ENCODE measurements around the gene NOL3.

DNA sequence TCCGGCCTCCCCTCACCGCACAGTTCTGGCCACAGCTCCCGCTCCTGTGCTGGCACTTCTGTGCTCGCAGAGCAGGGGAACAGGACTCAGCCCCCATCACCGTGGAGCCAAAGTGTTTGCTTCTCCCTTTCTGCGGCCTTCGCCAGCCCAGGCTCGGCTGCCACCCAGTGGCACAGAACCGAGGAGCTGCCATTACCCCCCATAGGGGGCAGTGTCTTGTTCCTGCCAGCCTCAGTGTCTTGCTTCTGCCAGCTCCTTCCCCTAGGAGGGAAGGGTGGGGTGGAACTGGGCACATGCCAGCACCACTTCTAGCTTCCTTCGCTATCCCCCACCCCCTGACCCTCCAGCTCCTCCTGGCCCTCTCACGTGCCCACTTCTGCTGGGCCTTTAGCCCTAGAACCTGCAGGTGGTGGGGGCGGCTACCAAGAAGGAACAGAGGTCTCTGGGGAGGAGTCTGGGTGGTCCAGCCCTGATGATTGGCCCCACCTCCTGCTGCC, 27.9 kb downstream of the NOL3 start:
- TF ChIP-seq, protein P1, sequence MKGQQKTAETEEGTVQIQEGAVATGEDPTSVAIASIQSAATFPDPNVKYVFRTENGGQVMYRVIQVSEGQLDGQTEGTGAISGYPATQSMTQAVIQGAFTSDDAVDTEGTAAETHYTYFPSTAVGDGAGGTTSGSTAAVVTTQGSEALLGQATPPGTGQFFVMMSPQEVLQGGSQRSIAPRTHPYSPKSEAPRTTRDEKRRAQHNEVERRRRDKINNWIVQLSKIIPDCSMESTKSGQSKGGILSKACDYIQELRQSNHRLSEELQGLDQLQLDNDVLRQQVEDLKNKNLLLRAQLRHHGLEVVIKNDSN (IDR thresholded peaks at IDR 0.05; ENCODE audit: borderline replicate concordance, low read depth), result no peak
- TF ChIP-seq GATA2 (CRISPR knock-in tag; IDR thresholded peaks at IDR 0.05) (no peak), POLR2AphosphoS5 (IDR thresholded peaks at IDR 0.05; ENCODE audit: low read depth, low read length) (0 out of 2 replicates have a peak, but pooled peaks have one; percentile 16), NFIC (IDR thresholded peaks at IDR 0.05; ENCODE audit: borderline replicate concordance) (no peak), GABPA (IDR thresholded peaks at IDR 0.05; ENCODE audit: low read depth) (no peak)
- TF ChIP-seq, protein P2, sequence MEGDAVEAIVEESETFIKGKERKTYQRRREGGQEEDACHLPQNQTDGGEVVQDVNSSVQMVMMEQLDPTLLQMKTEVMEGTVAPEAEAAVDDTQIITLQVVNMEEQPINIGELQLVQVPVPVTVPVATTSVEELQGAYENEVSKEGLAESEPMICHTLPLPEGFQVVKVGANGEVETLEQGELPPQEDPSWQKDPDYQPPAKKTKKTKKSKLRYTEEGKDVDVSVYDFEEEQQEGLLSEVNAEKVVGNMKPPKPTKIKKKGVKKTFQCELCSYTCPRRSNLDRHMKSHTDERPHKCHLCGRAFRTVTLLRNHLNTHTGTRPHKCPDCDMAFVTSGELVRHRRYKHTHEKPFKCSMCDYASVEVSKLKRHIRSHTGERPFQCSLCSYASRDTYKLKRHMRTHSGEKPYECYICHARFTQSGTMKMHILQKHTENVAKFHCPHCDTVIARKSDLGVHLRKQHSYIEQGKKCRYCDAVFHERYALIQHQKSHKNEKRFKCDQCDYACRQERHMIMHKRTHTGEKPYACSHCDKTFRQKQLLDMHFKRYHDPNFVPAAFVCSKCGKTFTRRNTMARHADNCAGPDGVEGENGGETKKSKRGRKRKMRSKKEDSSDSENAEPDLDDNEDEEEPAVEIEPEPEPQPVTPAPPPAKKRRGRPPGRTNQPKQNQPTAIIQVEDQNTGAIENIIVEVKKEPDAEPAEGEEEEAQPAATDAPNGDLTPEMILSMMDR (IDR thresholded peaks at IDR 0.05), result peak; percentile 60
- TF ChIP-seq, protein P3, sequence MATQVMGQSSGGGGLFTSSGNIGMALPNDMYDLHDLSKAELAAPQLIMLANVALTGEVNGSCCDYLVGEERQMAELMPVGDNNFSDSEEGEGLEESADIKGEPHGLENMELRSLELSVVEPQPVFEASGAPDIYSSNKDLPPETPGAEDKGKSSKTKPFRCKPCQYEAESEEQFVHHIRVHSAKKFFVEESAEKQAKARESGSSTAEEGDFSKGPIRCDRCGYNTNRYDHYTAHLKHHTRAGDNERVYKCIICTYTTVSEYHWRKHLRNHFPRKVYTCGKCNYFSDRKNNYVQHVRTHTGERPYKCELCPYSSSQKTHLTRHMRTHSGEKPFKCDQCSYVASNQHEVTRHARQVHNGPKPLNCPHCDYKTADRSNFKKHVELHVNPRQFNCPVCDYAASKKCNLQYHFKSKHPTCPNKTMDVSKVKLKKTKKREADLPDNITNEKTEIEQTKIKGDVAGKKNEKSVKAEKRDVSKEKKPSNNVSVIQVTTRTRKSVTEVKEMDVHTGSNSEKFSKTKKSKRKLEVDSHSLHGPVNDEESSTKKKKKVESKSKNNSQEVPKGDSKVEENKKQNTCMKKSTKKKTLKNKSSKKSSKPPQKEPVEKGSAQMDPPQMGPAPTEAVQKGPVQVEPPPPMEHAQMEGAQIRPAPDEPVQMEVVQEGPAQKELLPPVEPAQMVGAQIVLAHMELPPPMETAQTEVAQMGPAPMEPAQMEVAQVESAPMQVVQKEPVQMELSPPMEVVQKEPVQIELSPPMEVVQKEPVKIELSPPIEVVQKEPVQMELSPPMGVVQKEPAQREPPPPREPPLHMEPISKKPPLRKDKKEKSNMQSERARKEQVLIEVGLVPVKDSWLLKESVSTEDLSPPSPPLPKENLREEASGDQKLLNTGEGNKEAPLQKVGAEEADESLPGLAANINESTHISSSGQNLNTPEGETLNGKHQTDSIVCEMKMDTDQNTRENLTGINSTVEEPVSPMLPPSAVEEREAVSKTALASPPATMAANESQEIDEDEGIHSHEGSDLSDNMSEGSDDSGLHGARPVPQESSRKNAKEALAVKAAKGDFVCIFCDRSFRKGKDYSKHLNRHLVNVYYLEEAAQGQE (IDR thresholded peaks at IDR 0.05; ENCODE audit: low read depth, low read length), result no peak
